Testis (tissue), 3 donors: Measurements from ENCODE around the gene CSF2. TPM values are rescaled to one million over a fixed set of nuclear protein-coding genes. Genes with fewer than 3 reads are reported as not detected.

Source experiments
- DNase-seq: peaks from one replicate; pipeline ENCODE4 v3.0.0-alpha.2; 2019
- H3K27ac ChIP-seq, 2 donors: fragments of 200-600 bp; sonication (generic); one replicate each; pipeline ENCODE4 v1.5.1; 2019
- H3K27me3 ChIP-seq: fragments of 200-600 bp; sonication (generic); one replicate; pipeline ENCODE4 v1.5.1; 2019
- H3K36me3 ChIP-seq: fragments of 200-600 bp; sonication (generic); one replicate; pipeline ENCODE4 v1.5.1; 2017; ENCODE audit warnings: low read depth; ENCODE audit errors: missing control alignments
- H3K4me1 ChIP-seq: fragments of 200-600 bp; sonication (generic); one replicate; pipeline ENCODE4 v1.5.1; 2019
- H3K4me3 ChIP-seq, 2 donors: fragments of 200-600 bp; sonication (generic); one replicate each; pipeline ENCODE4 v1.5.1; 2017 to 2019
- H3K9me3 ChIP-seq: fragments of 200-600 bp; sonication (generic); one replicate; pipeline ENCODE4 v1.5.1; 2017
- CTCF ChIP-seq, 3 experiments: fragments of 450-650 bp in 2 of 3; fragments of 200-600 bp in 1 of 3; sonication (generic) in 1 of 3; IDR thresholded peaks; one replicate each; pipeline ENCODE4 v1.5.1; 2016 to 2019; ENCODE audit warnings: antibody characterized with exemption in 3 of 3, mild to moderate bottlenecking in 2 of 3, moderate library complexity in 1 of 3
- POLR2A ChIP-seq: fragments of 450-650 bp; IDR thresholded peaks from one replicate; pipeline ENCODE4 v1.6.1; 2017; ENCODE audit warnings: antibody characterized with exemption, mild to moderate bottlenecking, moderate library complexity
- WGBS, 2 donors: methylation state at CpG; one replicate each; pipeline ENCODE4 v1.1.5; 2018; 5-methylcytosine and 5-hydroxymethylcytosine counted together
- intact Hi-C: fragments of 100-400 bp; cut with DNase I; formaldehyde crosslinking; loops from one replicate; pipeline ENCODE4 v1.15.1; 2023; ENCODE audit warnings: low total_unique reads
- polyA plus RNA-seq: library from polyadenylated mRNA; stranded (reverse); fragments of 350-450 nt; fragmentation: Illumina TruSeq; extraction: RNeasy Lipid Tissue Mini Kit (QIAGEN cat#74804); gene quantifications from one replicate; pipeline ENCODE4 v1.2.3, GENCODE V29; 2014; ENCODE audit warnings: low read depth, low replicate concordance; ENCODE audit not compliant: insufficient read depth
- total RNA-seq, 2 donors: library from RNA; depleted of rRNA; stranded (reverse); fragments of >200 nt; gene quantifications; one replicate each; pipeline ENCODE4 v1.2.3, GENCODE V29; 2016

Gene CSF2
- total and polyA plus RNA-seq, 3 donors from 2014 or later = not detected

GRCh38 chr5:132033122-132033521, 40.5 kb upstream of the CSF2 start:
- H3K4me1 ChIP-seq = no peaks in the 10 kb centered on the region
- H3K4me3 ChIP-seq = no peak overlapping the region
- no peak overlapping the region for H3K27ac ChIP-seq
- no peak for TF ChIP-seq CTCF (IDR thresholded peaks at IDR 0.05)
- no peak for TF ChIP-seq POLR2A
- no peaks in the 10 kb centered on the region for H3K9me3 ChIP-seq
- intact Hi-C loops = no loop called here
- DNase-seq = no peak
- WGBS, 2 donors = 67 to 88% methylated on average over 4 of the region's 4 CpGs
- no peaks in the 10 kb centered on the region for H3K36me3 ChIP-seq
- H3K27me3 ChIP-seq = no peaks in the 10 kb centered on the region

DNA sequence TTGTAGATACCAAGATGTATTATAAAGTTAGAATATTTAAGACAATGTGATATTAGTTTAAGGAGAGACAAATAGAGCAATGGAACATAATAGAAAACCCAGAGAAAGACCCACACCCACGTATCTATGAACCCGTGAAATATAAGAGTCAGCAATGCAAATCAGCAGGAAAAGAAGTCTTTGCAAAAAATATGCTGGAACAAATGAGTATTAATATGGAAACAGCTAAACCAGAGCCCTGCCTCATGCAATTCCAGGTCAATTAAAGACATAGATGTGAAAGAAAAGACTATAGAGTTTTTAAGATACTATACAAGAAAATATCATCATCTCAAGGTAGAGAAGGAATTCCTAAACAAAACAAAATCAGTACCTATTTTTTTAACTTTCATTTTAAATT, 36.2 kb upstream of the CSF2 start:
- Histone ChIP-seq H3K36me3 (no peaks in the 10 kb centered on the region), H3K27me3 (no peaks in the 10 kb centered on the region), H3K27ac (no peak overlapping the region), H3K4me3 (no peak overlapping the region), H3K9me3 (no peaks in the 10 kb centered on the region), H3K4me1 (no peaks in the 10 kb centered on the region)
- TF ChIP-seq POLR2A (no peak), CTCF (IDR thresholded peaks at IDR 0.05) (no peak)
- 63 to 71% methylated on average over 2 of the region's 2 CpGs for WGBS, 2 donors
- intact Hi-C loops = no loop called here
- DNase-seq = no peak

GRCh38 chr5:132044207-132044606, 29.4 kb upstream of the CSF2 start:
- Histone ChIP-seq H3K36me3 (no peaks in the 10 kb centered on the region), H3K4me3 (no peak overlapping the region), H3K4me1 (no peaks in the 10 kb centered on the region), H3K27me3 (no peaks in the 10 kb centered on the region), H3K9me3 (no peaks in the 10 kb centered on the region), H3K27ac (no peak overlapping the region)
- no peak for TF ChIP-seq CTCF (IDR thresholded peaks at IDR 0.05)
- TF ChIP-seq POLR2A = no peak
- peak; percentile 14 for DNase-seq
- whole genome bisulfite sequencing, 2 donors = 84 to 86% methylated on average over 10 of the region's 10 CpGs
- intact Hi-C loops = no loop called here

GRCh38 chr5:132046880-132047299, 26.7 kb upstream of the CSF2 start:
- Histone ChIP-seq H3K36me3 (no peaks in the 10 kb centered on the region), H3K27me3 (no peaks in the 10 kb centered on the region), H3K4me3 (no peak overlapping the region), H3K9me3 (no peaks in the 10 kb centered on the region), H3K27ac (no peak overlapping the region), H3K4me1 (no peaks in the 10 kb centered on the region)
- 80 to 88% methylated on average over 7 of the region's 7 CpGs for WGBS, 2 donors
- no peak for TF ChIP-seq POLR2A
- no peak for TF ChIP-seq CTCF (IDR thresholded peaks at IDR 0.05)
- peak; percentile 8 for DNase-seq
- intact Hi-C loops = no loop called here

- TF ChIP-seq POLR2A (no peak), CTCF (IDR thresholded peaks at IDR 0.05) (no peak)
- Histone ChIP-seq H3K4me1 (no peaks in the 10 kb centered on the region), H3K36me3 (no peaks in the 10 kb centered on the region), H3K4me3 (no peak overlapping the region), H3K27me3 (no peaks in the 10 kb centered on the region), H3K9me3 (no peaks in the 10 kb centered on the region), H3K27ac (no peak overlapping the region)
- WGBS, 2 donors = 63% methylated on average over 4 of the region's 4 CpGs
- DNase-seq = no peak
- intact Hi-C loops = no loop called here
Observed at GRCh38 chr5:132049093-132049492, 24.5 kb upstream of the CSF2 start.
